Activated CD4-positive, alpha-beta T cell treated with anti-CD3 and anti-CD28 coated beads, Interleukin-2, amount 50 U/mL, for 24 hours (primary cell): ENCODE data around the gene CPNE4.

Experiments used
- DNase-seq, 2 donors: peaks; one replicate each; pipeline ENCODE4 v3.0.0-alpha.2; 2020; ENCODE audit warnings: low read depth in 1 of 2, low spot score in 1 of 2

Gene CPNE4

GRCh38 chr3:131610174-131610573, 424.6 kb downstream of the CPNE4 start:
- no peak for DNase-seq

DNA sequence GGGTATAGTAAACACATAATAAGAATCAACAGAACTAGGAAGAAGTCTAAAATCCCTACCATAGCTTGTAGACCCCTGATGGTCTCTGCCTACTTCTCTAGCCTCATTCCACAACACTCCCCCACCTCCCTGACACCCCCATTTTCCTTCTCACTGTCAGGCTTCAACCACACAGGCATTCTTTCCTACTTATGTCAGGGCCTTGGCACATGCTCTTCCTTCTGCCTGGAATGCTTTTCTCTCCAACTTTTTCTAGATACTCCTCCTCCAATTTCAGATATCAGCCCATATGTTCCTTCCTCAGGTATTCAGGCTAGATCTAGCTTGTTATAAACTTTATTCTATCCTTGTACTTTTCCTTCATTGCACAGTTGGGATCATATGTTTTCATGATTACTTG, 426.1 kb downstream of the CPNE4 start:
- no peak for DNase-seq

GRCh38 chr3:131608296-131608695, 426.5 kb downstream of the CPNE4 start:
- DNase-seq, result no peak

- no peak for DNase-seq
These were observed 428.9 kb downstream of the CPNE4 start for GRCh38 chr3:131605916-131606315.

DNA sequence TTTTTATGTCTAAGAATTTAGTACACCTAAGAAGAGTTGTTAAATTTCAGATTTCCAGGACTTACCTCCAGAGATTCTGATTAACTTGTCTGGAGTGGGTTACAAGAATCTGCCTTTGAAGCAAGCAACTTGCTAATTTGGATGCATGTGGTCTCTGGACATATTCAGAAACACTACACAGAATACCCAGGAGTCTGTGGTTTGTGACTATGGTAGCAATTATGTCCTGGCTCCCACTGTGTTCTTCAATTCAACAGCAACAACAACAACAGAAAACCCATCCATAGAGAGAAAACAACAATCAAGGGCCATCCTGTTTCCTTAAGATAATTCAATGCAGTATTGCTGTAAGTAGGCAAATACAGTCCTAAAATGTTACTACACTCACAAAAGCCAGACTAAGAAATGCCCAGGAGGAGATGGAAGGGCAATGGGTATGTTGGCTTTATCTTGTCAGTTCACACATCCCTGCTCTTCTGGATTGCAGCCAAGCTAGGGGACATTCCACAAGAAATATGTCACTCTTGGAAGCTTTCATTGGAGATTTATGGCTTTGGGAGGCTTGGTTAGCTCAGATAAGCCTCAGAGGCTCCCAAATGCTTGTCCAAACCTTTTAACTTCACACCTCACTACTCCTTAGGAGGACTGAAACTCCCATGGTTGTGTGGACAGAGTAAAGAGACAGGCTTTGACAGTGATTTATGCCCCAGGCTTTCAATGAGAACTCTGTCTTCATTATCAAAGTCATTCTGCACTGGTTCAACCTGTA, 432.6 kb downstream of the CPNE4 start:
- DNase-seq, result no peak

GRCh38 chr3:131597816-131598215, 437.0 kb downstream of the CPNE4 start:
- DNase-seq, result no peak

GRCh38 chr3:131596884-131597283, 437.9 kb downstream of the CPNE4 start:
- DNase-seq, result no peak

- no peak for DNase-seq
These were observed 443.3 kb downstream of the CPNE4 start for GRCh38 chr3:131591394-131592014.

GRCh38 chr3:131586277-131586676, 448.5 kb downstream of the CPNE4 start:
- no peak for DNase-seq

GRCh38 chr3:131582438-131582837, 452.4 kb downstream of the CPNE4 start:
- no peak for DNase-seq

DNA sequence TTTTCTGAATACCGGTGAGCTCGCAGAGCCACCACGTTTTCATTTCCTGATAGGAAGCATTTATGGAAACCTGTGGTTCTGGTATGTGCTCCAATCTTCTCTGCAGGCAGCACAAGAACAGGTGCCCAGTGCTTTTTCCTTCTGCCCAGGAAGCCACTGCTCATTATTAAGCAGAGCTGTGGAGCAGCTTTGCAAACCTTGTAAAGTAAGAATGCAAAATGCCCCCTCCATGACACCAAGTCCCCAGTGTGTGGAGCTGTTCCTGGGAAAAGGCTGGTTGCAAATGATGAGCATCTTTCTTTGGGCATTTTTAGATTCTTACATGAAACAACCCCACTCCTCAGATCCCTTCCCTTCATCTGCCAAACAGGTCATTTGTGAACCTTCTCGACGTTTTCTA, 466.4 kb downstream of the CPNE4 start:
- no peak for DNase-seq

DNA sequence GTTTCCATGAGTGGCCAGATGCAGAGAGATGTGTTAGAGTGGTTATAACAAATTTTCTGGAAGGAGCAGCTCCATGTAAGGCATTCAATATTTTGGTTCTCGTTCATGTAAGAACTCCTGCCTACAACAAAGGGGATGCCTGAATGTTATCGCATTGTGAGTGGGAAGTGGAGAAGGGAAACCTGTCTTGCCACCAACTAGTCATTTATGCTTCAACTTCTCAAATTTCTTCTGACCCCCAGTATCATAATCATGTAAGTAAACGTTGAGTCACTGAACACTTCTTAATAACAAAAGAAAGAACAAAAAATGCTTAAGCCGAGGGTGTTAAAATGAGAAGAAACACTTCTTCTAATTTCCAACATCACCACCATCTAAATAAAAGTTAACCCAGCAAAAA, 470.0 kb downstream of the CPNE4 start:
- no peak for DNase-seq

GRCh38 chr3:131561511-131561910, 473.3 kb downstream of the CPNE4 start:
- DNase-seq, result no peak

DNA sequence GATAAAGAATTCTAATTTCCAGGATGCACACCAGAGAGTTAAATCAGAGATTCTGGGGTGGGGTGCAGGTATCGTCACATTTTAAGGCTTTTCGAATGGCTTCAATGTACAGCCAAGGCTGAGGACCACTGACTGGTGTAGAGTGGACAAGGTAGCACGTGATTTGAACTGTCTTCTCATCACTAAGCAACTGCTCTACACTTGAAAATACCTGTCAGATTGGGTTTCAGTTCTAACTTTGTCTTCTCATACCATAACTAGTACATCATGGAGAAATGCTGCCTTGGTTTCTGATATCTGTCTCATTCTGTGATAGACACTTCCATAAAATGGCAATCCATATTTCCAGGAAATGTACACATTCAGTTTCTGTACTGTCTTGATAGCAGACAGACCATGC, 474.0 kb downstream of the CPNE4 start:
- DNase-seq, result no peak

- no peak for DNase-seq
These were observed 479.4 kb downstream of the CPNE4 start for GRCh38 chr3:131555456-131555855.

DNA sequence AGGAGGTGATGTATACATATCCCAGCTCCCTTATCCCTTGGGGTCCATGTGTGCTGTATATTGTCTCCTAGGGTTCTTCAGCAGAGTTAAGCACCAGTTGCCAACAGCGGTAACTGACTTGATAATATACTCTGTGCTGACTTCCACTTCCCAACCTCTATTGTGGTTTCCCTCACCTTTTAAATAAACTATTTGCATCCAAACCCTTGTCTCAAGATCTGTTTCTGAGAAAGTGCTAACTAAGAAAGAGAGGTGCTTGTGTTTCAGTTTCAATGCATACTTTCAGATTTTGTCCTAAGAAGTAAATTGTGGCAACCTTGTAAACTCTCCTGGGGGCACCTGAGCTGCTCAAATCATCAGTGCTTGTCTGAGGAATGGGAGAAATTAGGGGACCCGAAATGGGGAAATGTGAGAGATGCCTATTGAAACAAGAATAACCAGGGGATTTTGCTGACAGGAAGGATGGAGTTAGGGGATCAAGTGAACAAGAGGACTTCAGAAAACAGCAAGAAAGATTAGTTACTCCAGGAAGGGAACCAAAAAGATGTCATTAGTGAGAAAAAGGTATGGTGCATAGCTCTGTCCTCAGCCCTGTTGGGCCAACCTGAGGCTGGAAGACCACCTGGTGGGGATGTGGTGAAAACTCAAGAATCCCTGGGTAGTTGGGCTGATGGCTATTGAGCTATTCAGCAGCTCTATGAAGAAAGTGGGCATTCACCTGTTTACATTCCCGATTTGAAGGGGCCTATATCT, 481.1 kb downstream of the CPNE4 start:
- DNase-seq, result no peak

GRCh38 chr3:131551761-131552160, 483.1 kb downstream of the CPNE4 start:
- no peak for DNase-seq

DNA sequence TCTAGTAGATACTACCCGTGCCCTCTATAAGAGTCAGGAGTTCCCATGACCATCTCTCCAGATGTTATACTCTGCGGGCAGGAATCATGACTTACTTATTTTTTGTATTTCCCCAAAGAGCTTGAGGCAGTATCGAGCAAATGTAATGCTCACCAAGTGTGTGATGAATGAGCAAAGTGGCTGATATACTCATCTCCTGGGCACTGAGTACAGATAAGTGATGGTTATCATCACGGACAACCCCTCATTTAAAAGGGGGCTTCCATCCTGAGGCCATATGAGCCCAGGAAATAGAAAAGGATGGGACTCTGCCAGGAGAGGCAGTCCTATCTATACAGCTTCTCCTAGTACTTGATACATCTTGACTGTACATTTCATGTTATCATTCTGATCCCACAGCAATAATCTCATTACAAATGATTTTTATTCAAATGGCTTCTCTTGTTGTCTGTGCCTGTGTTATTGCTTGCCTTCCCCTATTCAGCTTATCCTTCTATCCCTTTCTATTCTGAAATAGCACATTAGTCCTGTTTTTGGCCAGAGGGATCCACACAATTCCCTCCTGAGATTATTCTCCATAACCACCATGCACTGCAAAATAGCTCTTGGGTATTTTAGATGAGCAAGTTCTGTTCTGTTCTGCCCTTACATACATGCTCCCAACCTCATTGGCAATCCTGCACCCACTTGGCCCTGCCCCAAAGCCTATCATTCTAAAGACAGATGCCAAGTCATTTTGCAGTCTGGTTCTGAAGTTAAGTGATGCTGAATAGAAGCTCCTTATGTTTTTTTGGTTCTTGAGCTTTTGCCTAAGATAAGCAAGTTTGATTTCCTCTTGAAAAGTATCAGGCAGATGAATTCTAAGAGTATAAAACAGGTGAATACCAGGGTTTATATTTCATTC, 484.0 kb downstream of the CPNE4 start:
- DNase-seq, result no peak

GRCh38 chr3:131549340-131549739, 485.5 kb downstream of the CPNE4 start:
- no peak for DNase-seq

- DNase-seq, result no peak
These were observed 487.2 kb downstream of the CPNE4 start for GRCh38 chr3:131547585-131547984.

GRCh38 chr3:131546441-131546840, 488.4 kb downstream of the CPNE4 start:
- no peak for DNase-seq
